Stimulated activated naive CD8-positive, alpha-beta T cell treated with anti-CD3 and anti-CD28 coated beads, Interleukin-15, Interleukin-2, amounts not matched to agents 100 U/mL and 50 U/mL, for 24 hours (primary cell): ENCODE measurements around the gene LARGE1.

Experiments
- ATAC-seq: fragments of 150-1000 bp; cut with Tn5 transposase; one replicate; pipeline ENCODE4 v1.10.0; 2021
- DNase-seq: peaks from one replicate; pipeline ENCODE4 v3.0.0; 2021

Gene LARGE1

GRCh38 chr22:33913188-33913587, 7.1 kb downstream of the LARGE1 start:
- no peak for DNase-seq
- ATAC-seq: no peak

DNA sequence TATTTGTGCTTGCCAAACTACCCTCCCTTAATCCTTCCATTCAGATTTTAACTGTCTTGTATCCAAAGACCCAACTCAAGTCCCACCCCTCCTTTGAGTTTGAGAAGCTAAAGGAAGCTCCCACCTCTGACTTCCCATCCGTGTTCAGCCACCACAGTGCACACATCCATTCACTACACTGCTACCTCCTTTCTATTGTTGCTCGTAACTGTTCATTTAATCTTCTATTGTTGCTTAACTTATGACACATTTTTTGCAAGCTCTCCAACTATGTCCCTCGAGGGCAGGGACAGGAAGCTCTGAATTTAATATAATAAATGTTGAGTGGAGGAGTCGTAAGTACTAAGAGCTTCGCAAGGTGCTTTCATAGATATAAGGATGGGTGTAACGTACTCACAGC, 10.4 kb downstream of the LARGE1 start:
- ATAC-seq (no peak), DNase-seq (no peak)

- ATAC-seq: no peak
- no peak for DNase-seq
Measured at GRCh38 chr22:33909075-33909458, 11.2 kb downstream of the LARGE1 start.

GRCh38 chr22:33908171-33909074, 11.9 kb downstream of the LARGE1 start:
- ATAC-seq: no peak
- no peak for DNase-seq

GRCh38 chr22:33906954-33907353, 13.3 kb downstream of the LARGE1 start:
- no peak for ATAC-seq
- no peak for DNase-seq

DNA sequence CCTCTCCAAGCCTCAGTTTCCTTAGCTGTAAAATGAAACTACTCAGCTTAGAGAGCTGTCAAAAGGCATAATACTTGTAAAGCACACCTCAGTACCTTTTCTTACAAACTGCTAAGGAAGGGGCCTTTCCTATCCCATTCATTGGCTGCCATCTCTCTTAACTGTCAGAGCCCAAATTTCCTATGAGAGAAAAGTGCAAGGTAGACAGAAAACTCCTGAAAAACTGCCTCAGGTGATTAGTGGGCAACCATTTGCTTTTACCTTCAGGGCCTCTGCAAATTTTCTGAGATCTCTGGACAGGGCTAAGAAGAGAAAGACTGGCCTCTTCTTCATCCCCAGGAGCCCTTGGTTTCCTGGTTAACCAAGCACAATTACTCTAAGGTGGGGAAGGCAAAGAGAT, 13.8 kb downstream of the LARGE1 start:
- DNase-seq: no peak
- no peak for ATAC-seq

GRCh38 chr22:33903012-33903411, 17.3 kb downstream of the LARGE1 start:
- DNase-seq: no peak
- ATAC-seq: no peak

DNA sequence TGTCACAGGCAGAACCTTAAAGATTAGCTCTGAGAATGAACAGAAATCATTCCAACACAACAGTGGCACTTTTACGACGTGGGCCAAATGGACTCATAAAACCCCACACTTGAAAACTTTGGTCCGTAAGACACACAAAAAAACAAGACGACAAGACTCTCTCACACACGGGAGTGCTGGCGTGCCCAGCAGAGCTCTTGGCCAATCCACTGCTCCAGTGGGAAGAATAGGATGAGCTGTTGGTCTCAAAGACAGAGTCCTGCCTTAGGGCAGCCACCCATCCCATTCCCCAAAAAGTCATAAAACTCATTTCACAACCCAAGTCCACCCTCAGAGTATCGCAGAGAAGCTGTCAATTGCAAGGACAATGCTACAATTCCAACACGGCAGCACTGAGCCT, 18.2 kb downstream of the LARGE1 start:
- DNase-seq (no peak), ATAC-seq (no peak)

GRCh38 chr22:33898121-33898520, 22.2 kb downstream of the LARGE1 start:
- no peak for ATAC-seq
- no peak for DNase-seq

DNA sequence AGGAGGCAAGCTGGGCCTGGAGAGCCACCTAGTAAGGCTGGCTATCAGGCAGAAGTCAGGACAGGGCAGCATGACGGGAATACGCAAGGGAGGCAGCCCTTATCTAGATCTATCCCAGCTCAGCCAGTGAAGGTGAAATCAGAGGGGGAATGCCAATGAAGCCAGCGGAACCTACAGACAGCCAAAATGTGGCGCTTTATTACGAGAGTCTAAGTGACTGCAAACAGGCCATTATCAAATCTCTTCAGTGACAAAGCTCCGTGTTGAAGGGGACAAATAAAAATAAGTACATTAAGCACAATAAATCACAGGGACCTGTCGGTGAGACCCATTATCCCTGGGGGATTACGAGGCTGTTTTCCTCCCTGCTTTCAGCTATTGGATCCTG, 22.8 kb downstream of the LARGE1 start:
- no peak for ATAC-seq
- DNase-seq: no peak

DNA sequence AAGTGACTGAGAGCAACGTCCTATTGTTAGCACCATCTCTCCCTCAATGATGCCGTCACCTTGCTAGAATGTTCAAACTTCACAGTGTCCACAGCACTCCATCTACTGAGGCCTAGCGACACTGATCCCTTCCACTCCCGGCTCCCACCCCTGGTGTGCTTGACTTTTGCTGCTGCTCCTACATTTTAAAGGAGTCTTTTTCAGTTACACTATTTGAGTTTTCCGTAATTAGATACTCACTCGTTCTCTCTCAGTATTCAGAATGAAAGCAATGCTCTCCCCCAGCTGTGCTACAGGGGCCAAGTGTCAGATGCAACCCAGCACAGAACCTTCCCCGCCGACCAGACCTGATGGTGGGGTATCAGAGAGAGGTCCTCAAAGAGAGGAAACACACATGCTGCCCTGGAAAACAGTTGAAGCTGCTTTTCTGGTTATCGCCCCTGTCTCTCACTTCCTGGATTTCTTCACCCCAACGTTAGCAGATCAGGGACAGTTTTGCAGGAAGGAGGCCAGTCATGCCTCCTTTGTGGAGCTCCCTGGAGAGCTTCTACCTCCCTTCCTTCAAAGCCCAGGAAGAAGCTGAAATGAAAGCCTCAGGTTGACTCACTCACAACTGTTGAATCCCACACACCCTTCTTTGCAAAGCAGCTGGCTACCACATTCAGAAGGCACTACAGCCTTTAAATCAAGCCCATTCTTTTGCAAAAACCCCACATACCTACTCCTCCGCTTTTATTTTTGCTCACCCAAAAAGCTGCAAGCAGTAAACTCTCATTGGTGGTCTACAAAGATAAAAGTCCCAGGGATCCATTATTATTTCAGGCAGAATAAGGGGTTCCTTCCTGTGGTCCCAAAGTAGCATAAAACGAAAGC, 23.5 kb downstream of the LARGE1 start:
- ATAC-seq (no peak), DNase-seq (no peak)

DNA sequence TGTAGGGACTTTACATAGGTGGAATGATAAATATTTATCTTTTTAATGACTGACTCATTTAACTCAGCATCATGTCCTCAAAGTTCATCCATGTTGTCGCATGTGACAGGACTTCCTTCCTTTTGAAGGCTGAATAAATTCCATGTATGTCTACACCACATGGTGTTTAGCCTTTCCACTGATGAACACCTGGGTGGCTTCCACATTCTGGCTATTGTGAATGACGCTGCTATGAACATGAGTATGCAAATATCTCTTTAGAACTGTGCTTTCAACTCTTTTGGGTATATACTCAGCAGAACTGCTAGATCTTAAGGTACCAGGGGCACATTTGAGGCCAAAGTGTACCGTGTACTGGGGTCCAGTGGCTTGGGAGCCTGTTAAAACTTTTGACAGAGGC, 24.1 kb downstream of the LARGE1 start:
- no peak for ATAC-seq
- no peak for DNase-seq

DNA sequence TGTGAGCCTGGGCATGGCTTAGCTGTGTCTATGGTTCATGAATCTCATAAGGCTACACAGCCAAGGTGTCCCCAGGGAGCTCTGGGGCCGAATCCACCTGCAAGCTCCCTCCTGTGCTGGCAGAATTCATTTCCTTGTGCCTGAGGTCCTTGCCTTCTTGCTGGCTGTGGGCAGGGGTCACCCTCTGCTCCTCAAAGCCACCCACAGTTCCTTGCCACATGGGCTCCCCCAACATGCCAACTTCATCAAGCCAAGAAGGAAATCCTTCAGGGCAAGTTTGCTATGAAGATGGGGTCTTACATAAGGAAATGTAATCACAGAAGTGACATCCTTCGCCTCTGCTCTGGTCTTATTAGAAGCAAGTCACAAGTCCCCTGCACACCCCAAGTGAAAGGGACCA, 24.8 kb downstream of the LARGE1 start:
- ATAC-seq: no peak
- no peak for DNase-seq

DNA sequence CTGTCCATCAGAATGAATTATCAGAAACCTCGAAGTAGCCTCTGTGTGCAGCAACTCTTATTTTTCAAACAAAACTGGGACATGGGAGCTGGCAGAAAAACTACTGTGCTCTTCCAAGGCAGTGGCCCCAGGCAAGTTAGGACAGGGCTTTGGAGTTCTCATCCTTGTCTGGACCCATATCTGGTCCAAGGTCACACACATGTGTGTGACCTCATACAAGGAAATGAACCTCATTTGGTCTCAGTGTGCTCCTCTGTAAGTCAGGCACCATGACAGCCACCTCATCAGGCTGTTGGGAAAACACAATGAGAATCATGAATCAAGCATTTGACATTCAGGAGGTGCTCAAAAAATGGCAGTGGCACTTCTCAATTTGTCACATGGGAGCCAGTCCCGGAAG, 25.8 kb downstream of the LARGE1 start:
- DNase-seq: no peak
- no peak for ATAC-seq

GRCh38 chr22:33894036-33894435, 26.2 kb downstream of the LARGE1 start:
- ATAC-seq (no peak), DNase-seq (no peak)

GRCh38 chr22:33893512-33893911, 26.8 kb downstream of the LARGE1 start:
- no peak for ATAC-seq
- DNase-seq: no peak

GRCh38 chr22:33891992-33892391, 28.3 kb downstream of the LARGE1 start:
- DNase-seq (no peak), ATAC-seq (no peak)

DNA sequence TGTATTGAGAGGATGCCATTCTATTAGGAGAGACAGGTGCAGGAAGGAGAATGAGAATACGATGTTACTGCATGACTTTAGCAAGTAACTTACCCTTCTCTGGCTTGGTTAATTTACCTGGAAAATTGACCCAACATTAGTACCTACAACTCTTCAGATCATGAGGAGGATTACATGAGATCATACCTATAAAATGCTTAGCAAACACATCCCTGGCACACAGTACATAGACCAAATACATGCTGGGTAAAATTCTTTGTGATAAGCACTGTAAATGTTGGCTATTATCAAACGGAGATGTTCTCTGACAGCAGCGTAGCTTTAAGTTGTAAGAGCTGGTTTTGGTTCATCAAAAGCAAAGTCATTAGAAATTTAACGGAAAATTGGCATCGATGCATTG, 28.8 kb downstream of the LARGE1 start:
- no peak for ATAC-seq

DNA sequence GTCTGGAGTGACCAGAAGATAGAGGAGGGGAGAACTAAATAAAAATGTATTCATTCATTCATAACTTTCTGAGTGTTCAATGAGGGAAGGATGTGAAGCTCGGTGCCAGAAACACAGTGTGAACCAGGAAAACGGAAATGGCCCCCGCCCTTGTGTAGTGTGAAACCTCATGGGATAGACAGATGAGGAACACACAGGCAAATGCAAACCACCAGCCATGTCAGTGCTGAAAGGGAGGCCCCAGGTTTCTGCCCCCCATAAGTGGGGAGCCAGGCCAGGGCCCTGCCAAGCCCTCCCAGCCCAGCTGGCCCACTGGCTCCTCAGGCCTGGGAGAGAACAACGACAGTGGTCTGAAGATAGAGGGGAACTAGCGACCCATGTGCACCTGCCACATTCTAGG, 30.5 kb downstream of the LARGE1 start:
- DNase-seq: no peak
- ATAC-seq: no peak

More for the DNA sequence above, 28.8 kb downstream of the LARGE1 start:
- DNase-seq: no peak

DNA sequence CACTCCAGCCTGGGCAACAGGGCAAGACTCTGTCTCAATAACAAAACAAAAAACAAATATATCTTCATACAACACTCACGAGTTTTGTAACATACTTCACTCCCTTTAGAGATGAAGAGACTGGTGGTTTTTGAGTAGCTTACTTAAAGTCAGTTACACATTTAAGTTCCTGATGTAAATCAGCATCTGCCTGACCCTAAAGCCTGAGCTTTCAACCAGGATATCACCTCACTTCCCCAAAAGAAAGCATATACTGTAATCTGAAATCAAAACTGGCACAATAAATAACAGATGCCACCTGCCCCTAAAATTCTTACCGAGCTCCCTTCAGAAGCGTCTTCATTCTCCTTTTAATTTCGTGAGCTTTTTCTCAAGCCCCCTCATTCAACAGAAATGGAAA, 31.5 kb downstream of the LARGE1 start:
- ATAC-seq (no peak), DNase-seq (no peak)

DNA sequence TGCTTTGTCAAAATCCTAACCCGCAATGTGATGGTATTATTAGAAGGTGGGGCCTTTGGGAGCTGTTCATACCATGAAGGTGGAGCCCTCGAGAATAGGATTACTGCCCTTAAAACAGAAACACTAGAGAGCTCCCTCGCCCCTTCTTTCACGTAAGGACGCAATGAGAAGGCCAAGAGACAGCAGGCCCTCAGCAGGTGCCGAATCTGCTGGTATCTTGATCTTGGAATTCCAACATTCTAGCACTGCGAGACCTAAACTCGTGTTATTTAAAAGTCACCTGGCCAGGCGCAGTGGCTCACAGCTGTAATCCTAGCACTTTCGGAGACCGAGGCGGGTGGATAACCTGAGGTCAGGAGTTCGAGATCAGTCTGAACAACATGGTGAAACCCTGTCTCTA, 33.1 kb downstream of the LARGE1 start:
- DNase-seq (no peak), ATAC-seq (no peak)

DNA sequence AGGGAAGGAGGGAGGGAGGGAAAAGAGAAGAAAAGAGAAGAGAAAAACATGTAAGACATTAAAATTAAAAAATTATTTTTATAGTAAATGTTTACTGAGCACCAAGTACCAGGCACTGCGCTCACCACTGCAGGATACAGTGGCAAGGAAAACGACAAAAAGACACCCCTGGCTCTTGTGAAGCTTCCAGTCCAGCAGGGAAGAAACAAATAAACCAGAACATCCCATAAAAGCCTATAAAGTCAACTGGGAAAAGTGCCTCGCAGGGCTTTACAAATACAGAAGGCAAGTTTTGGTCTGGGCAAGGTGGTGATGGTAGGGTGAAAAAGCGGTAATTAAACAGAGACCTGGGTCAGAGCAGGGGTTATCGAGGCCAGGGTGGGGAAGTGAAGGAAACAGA, 33.6 kb downstream of the LARGE1 start:
- ATAC-seq (no peak), DNase-seq (no peak)

DNA sequence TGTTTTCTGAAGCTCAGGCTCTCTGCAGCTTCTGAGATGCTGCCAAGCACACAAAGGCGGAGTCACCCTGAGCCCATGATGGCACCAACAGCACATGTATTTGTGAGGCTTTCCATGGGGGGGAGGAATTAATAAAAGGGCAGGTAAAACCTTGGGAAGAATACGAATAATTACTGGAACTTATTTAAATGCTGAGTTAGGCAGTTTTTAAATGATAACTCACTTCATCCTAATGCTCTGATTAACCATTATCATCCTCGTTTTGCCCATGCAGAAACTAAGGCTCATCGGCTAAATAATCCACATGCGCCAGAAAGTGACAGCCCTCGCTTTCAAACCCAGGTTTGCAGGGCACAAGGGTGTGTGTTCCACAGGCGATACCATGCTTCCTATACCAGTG, 35.4 kb downstream of the LARGE1 start:
- ATAC-seq (no peak), DNase-seq (no peak)
